Mesodermal cell (in vitro differentiated cells): ENCODE results near the gene ONECUT3.

Experiments
- H3K27ac ChIP-seq: 2 replicates; pipeline ENCODE4 v1.7.0; 2013; ENCODE audit warnings: mild to moderate bottlenecking, low read depth, low read length, moderate library complexity; ENCODE audit not compliant: severe bottlenecking
- H3K36me3 ChIP-seq: 2 replicates; pipeline ENCODE4 v1.7.1; 2013; ENCODE audit warnings: mild to moderate bottlenecking, low read length, moderate library complexity; ENCODE audit not compliant: control insufficient read depth, insufficient read depth
- H3K4me1 ChIP-seq: one replicate; pipeline ENCODE4 v1.7.1; 2013; ENCODE audit warnings: mild to moderate bottlenecking, low read length; ENCODE audit not compliant: insufficient read depth, control insufficient read depth, poor library complexity, severe bottlenecking
- H3K4me3 ChIP-seq: 2 replicates; pipeline ENCODE4 v1.7.0; 2013; ENCODE audit warnings: low read length, control low read depth, mild to moderate bottlenecking; ENCODE audit not compliant: insufficient read depth, poor library complexity, severe bottlenecking; ENCODE audit errors: extremely low read depth
- H3K9me3 ChIP-seq: 2 replicates; pipeline ENCODE4 v1.7.1; 2013; ENCODE audit warnings: mild to moderate bottlenecking, low read length, moderate library complexity; ENCODE audit not compliant: control insufficient read depth
- WGBS, 2 experiments: methylation state at CpG; one replicate each; pipeline ENCODE4 v1.1.5; 2013; ENCODE audit warnings: missing lambda C conversion rate in 2 of 2; ENCODE audit not compliant: insufficient coverage in 2 of 2; 5-methylcytosine and 5-hydroxymethylcytosine counted together

ONECUT3 gene

GRCh38 chr19:1742989-1743696, 10.2 kb upstream of the ONECUT3 start:
- H3K9me3 ChIP-seq = no peaks in the 10 kb centered on the region
- H3K36me3 ChIP-seq = no peaks in the 10 kb centered on the region
- no peak overlapping the region for H3K27ac ChIP-seq
- no peak overlapping the region for H3K4me3 ChIP-seq
- peaks cover 26% of the 10 kb centered on the region for H3K4me1 ChIP-seq
- WGBS, 2 experiments = 85 to 87% methylated on average over 30 to 34 of the region's 34 CpGs

- Histone ChIP-seq H3K27ac (no peak overlapping the region), H3K36me3 (no peaks in the 10 kb centered on the region), H3K4me1 (peaks cover 33% of the 10 kb centered on the region), H3K9me3 (no peaks in the 10 kb centered on the region), H3K4me3 (no peak overlapping the region)
- WGBS, 2 experiments = 69 to 81% methylated on average over 3 to 6 of the region's 10 CpGs
These were observed 9.1 kb upstream of the ONECUT3 start for GRCh38 chr19:1744133-1744665.

GRCh38 chr19:1744822-1745563, 8.3 kb upstream of the ONECUT3 start:
- no peaks in the 10 kb centered on the region for H3K36me3 ChIP-seq
- peaks cover 33% of the 10 kb centered on the region for H3K4me1 ChIP-seq
- H3K9me3 ChIP-seq = no peaks in the 10 kb centered on the region
- WGBS, 2 experiments = 11 to 28% methylated on average over 9 to 12 of the region's 19 CpGs
- no peak overlapping the region for H3K27ac ChIP-seq
- peak overlapping the region; percentile 2 for H3K4me3 ChIP-seq

- Histone ChIP-seq H3K4me1 (peaks cover 33% of the 10 kb centered on the region), H3K4me3 (peak overlapping the region; percentile 2), H3K36me3 (no peaks in the 10 kb centered on the region), H3K9me3 (no peaks in the 10 kb centered on the region), H3K27ac (no peak overlapping the region)
- 3% methylated on average over 12 to 13 of the region's 14 CpGs for WGBS, 2 experiments
These were observed 7.7 kb upstream of the ONECUT3 start for GRCh38 chr19:1745589-1746031.

- Histone ChIP-seq H3K9me3 (no peaks in the 10 kb centered on the region), H3K27ac (no peak overlapping the region), H3K36me3 (no peaks in the 10 kb centered on the region), H3K4me1 (peaks cover 33% of the 10 kb centered on the region), H3K4me3 (no peak overlapping the region)
- WGBS, 2 experiments = 5 to 8% methylated on average over 27 to 28 of the region's 31 CpGs
These were observed 6.7 kb upstream of the ONECUT3 start for GRCh38 chr19:1746401-1747284.

- Histone ChIP-seq H3K27ac (no peak overlapping the region), H3K4me1 (peaks cover 33% of the 10 kb centered on the region), H3K4me3 (no peak overlapping the region), H3K36me3 (no peaks in the 10 kb centered on the region), H3K9me3 (no peaks in the 10 kb centered on the region)
- WGBS, 2 experiments = 0 to 2% methylated on average over 4 to 6 of the region's 22 CpGs
These were observed 5.8 kb upstream of the ONECUT3 start for GRCh38 chr19:1747285-1748114.

GRCh38 chr19:1748115-1748872, 5.0 kb upstream of the ONECUT3 start:
- H3K4me1 ChIP-seq = peaks cover 33% of the 10 kb centered on the region
- no peak overlapping the region for H3K4me3 ChIP-seq
- H3K27ac ChIP-seq = no peak overlapping the region
- H3K36me3 ChIP-seq = no peaks in the 10 kb centered on the region
- 1% methylated on average over 33 to 39 of the region's 61 CpGs for WGBS, 2 experiments
- H3K9me3 ChIP-seq = no peaks in the 10 kb centered on the region

- Histone ChIP-seq H3K9me3 (no peaks in the 10 kb centered on the region), H3K36me3 (no peaks in the 10 kb centered on the region), H3K27ac (no peak overlapping the region), H3K4me1 (peaks cover 33% of the 10 kb centered on the region), H3K4me3 (no peak overlapping the region)
- WGBS, 2 experiments = 1% methylated on average over 29 to 45 of the region's 45 CpGs
These were observed 4.4 kb upstream of the ONECUT3 start for GRCh38 chr19:1748873-1749341.
